ENCODE results near the gene KCNT1. TPM values are rescaled to one million over a fixed set of nuclear protein-coding genes. Genes with fewer than 3 reads are reported as not detected.

KCNT1 gene
- total and polyA plus RNA-seq, 8 donors = 0.05 to 1.1 (median 0.11) TPM

- no peaks in the 10 kb centered on the region for H3K9me3 ChIP-seq
- H3K27ac ChIP-seq = no peak overlapping the region
- intact Hi-C loops (cut with DNase I) = no loop called here
- no peak for FAIRE-seq
- H3K36me3 ChIP-seq = no peaks in the 10 kb centered on the region
- no peak for ATAC-seq
- H3K27me3 ChIP-seq = no peaks in the 10 kb centered on the region
- H3K4me3 ChIP-seq = no peak overlapping the region
- DNase-seq = no peak
- H3K4me1 ChIP-seq = no peaks in the 10 kb centered on the region
- WGBS, 2 donors = 44 to 54% methylated on average over 21 to 24 of the region's 24 CpGs
- TF ChIP-seq, protein P1, sequence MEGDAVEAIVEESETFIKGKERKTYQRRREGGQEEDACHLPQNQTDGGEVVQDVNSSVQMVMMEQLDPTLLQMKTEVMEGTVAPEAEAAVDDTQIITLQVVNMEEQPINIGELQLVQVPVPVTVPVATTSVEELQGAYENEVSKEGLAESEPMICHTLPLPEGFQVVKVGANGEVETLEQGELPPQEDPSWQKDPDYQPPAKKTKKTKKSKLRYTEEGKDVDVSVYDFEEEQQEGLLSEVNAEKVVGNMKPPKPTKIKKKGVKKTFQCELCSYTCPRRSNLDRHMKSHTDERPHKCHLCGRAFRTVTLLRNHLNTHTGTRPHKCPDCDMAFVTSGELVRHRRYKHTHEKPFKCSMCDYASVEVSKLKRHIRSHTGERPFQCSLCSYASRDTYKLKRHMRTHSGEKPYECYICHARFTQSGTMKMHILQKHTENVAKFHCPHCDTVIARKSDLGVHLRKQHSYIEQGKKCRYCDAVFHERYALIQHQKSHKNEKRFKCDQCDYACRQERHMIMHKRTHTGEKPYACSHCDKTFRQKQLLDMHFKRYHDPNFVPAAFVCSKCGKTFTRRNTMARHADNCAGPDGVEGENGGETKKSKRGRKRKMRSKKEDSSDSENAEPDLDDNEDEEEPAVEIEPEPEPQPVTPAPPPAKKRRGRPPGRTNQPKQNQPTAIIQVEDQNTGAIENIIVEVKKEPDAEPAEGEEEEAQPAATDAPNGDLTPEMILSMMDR (IDR thresholded peaks at IDR 0.05) = no peak
Observed at GRCh38 chr9:135741276-135742219, 39.6 kb downstream of the KCNT1 start.

- TF ChIP-seq, protein P1 (IDR thresholded peaks at IDR 0.05) = no peak
- H3K36me3 ChIP-seq = no peaks in the 10 kb centered on the region
- DNase-seq (no peak), FAIRE-seq (no peak), ATAC-seq (no peak)
- no peaks in the 10 kb centered on the region for H3K9me3 ChIP-seq
- 57 to 59% methylated on average over 14 of the region's 14 CpGs for WGBS, 2 donors
- intact Hi-C loops (cut with DNase I) = no loop called here
- no peak overlapping the region for H3K4me3 ChIP-seq
- H3K4me1 ChIP-seq = no peaks in the 10 kb centered on the region
- no peaks in the 10 kb centered on the region for H3K27me3 ChIP-seq
- H3K27ac ChIP-seq = no peak overlapping the region
Observed at GRCh38 chr9:135743021-135743420, 41.0 kb downstream of the KCNT1 start.

DNA sequence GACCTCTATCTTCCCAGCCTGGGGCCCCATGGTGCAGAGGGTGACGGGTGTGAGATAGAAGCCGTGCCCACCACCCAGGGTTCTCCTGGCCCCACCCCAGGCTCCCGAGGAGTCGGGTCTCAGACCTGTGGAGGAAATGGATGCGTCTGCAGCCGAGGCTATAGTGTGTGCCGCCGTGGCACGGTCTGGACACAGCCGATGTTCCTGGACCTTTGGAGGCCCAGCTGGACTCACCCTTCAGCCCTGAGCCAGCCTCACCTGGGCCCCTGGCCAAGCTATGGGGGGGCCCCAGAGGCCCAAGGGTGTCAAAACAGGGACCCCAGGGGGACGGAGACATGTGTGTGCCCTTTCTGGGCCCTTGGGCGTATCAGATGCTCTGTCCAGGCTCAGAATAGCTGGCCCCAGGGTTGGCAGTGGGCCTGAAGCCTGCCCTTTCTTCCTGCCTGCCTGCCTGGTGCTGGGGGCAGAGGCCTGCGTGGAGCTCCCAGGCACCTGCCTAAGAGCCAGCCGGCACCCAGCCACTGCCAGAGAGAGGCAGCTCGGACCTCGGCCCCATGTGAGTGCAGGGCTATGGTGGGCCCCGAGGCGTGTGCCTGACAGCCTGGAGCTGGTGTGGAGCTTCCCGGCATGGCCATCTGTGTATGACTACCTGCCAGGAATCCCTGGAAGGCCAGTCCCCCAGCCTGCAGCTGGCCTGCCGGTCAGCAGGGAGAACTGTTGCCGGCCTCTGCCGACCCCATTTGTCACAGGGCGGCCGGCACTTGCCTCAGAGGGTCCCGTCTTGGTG, 41.8 kb downstream of the KCNT1 start:
- Histone ChIP-seq H3K27ac (no peak overlapping the region), H3K4me1 (no peaks in the 10 kb centered on the region), H3K9me3 (no peaks in the 10 kb centered on the region), H3K4me3 (no peak overlapping the region), H3K36me3 (no peaks in the 10 kb centered on the region), H3K27me3 (no peaks in the 10 kb centered on the region)
- no peak for FAIRE-seq
- TF ChIP-seq, protein P1 (IDR thresholded peaks at IDR 0.05) = no peak
- no peak for DNase-seq
- intact Hi-C loops (cut with DNase I) = no loop called here
- ATAC-seq = no peak
- WGBS, 2 donors = 59 to 65% methylated on average over 25 of the region's 25 CpGs

DNA sequence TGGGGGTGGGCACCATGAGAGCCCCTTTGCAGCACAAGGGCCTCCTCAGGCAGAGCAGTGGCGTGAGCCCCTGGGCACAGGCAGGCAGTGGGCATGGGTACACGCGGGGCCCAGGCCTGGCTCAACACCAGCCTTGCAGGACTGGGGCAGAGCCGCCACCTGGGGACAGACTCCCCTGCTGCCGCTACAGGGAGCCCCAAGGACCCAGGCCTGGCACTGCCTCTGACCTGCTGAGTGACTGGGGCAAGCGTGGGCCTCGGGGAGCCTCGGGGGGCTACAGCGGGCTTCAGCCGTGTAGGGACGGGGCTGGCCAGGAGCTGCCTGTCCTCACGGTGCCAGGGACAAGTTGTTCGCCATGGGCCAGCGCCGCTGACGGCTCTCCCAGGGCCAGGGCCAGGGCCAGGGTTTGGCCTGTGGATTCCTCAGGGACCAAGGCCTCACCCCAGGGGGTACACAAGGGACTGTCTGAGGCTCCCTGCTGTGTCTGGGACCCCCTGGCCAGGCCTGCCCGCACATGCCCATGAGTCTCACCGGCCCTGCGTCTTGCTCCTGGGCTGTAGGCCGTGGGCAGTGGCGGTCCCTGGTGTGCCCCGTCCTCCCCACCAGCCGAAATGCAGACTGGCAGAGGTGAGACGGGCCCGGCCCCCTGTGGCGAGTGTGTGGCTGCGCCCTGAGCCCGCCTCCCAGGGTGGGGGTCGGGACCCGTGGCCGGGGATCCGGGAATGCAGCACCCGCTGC, 42.5 kb downstream of the KCNT1 start:
- H3K9me3 ChIP-seq = no peaks in the 10 kb centered on the region
- H3K4me3 ChIP-seq = no peak overlapping the region
- TF ChIP-seq, protein P1 (IDR thresholded peaks at IDR 0.05) = no peak
- no peak for FAIRE-seq
- WGBS, 2 donors = 59 to 74% methylated on average over 33 of the region's 33 CpGs
- no peaks in the 10 kb centered on the region for H3K27me3 ChIP-seq
- no peak overlapping the region for H3K27ac ChIP-seq
- DNase-seq = no peak
- ATAC-seq = no peak
- H3K4me1 ChIP-seq = no peaks in the 10 kb centered on the region
- intact Hi-C loops (cut with DNase I) = no loop called here
- no peaks in the 10 kb centered on the region for H3K36me3 ChIP-seq

All from pancreas (tissue), 10 donors.